Smooth muscle cell (in vitro differentiated cells): ENCODE results near the gene DEFB116. TPM values are rescaled to one million over a fixed set of nuclear protein-coding genes. Genes with fewer than 3 reads are reported as not detected.

ENCODE experiments used
- DNase-seq: peaks from one replicate; lab custom pipeline; 2025; ENCODE audit not compliant: unreplicated experiment; lab: John Stamatoyannopoulos, UW
- H2AFZ ChIP-seq: fragments of 200-600 bp; sonication (generic); 2 replicates; pipeline ENCODE4 v1.6.0; 2016; ENCODE audit warnings: antibody characterized with exemption, low read depth, mild to moderate bottlenecking
- H3F3A ChIP-seq: fragments of 200-600 bp; sonication (generic); 2 replicates; pipeline ENCODE4 v1.6.0; 2017; ENCODE audit warnings: antibody characterized with exemption, low read depth
- H3K27ac ChIP-seq: fragments of 200-600 bp; sonication (generic); 2 replicates; pipeline ENCODE4 v1.5.1; 2016; ENCODE audit warnings: low read depth, mild to moderate bottlenecking
- H3K27me3 ChIP-seq: fragments of 200-600 bp; sonication (generic); 2 replicates; pipeline ENCODE4 v1.6.1; 2016; ENCODE audit warnings: low read depth, mild to moderate bottlenecking
- H3K36me3 ChIP-seq: fragments of 200-600 bp; sonication (generic); 2 replicates; pipeline ENCODE4 v1.5.1; 2016; ENCODE audit warnings: low read depth
- H3K4me1 ChIP-seq: fragments of 200-600 bp; sonication (generic); 2 replicates; pipeline ENCODE4 v1.5.1; 2016; ENCODE audit warnings: low read depth
- H3K4me2 ChIP-seq: fragments of 200-600 bp; sonication (generic); 2 replicates; pipeline ENCODE4 v1.6.0; 2016; ENCODE audit warnings: mild to moderate bottlenecking
- H3K4me3 ChIP-seq: fragments of 200-600 bp; sonication (generic); 2 replicates; pipeline ENCODE4 v1.5.1; 2016; ENCODE audit warnings: mild to moderate bottlenecking
- H3K79me2 ChIP-seq: fragments of 200-600 bp; sonication (generic); 2 replicates; pipeline ENCODE4 v1.6.0; 2016; ENCODE audit warnings: low read depth, mild to moderate bottlenecking
- H3K9ac ChIP-seq: fragments of 200-600 bp; sonication (generic); 2 replicates; pipeline ENCODE4 v1.6.0; 2016; ENCODE audit warnings: low read depth
- H3K9me3 ChIP-seq: fragments of 200-600 bp; sonication (generic); replicated peaks from 2 replicates; pipeline ENCODE4 v1.5.1; 2016; ENCODE audit warnings: low read depth
- H4K20me1 ChIP-seq: fragments of 200-600 bp; sonication (generic); 2 replicates; pipeline ENCODE4 v1.6.0; 2016; ENCODE audit warnings: low read depth
- WGBS: methylation state at CpG from one replicate; pipeline ENCODE4 v1.1.7; 2016; ENCODE audit warnings: low lambda C conversion rate; 5-methylcytosine and 5-hydroxymethylcytosine counted together
- polyA plus RNA-seq: library from polyadenylated mRNA; unstranded; fragments of >200 nt; fragmentation: Nextera tagmentation; extraction: Ambion mirVana; gene quantifications from 2 replicates; pipeline ENCODE4 v1.2.1, GENCODE V29; 2016
- small RNA-seq: library from RNA; depleted of rRNA; stranded (forward); fragments of <200 nt; gene quantifications from one replicate; pipeline ENCODE3, GENCODE V24; 2014
- total RNA-seq: library from RNA; depleted of rRNA; stranded (reverse); fragments of >200 nt; gene quantifications from 2 replicates; pipeline ENCODE4 v1.2.3, GENCODE V29; 2014
- TF ChIP-seq, protein P1 (sequence below): fragments of 200-600 bp; sonication (generic); IDR thresholded peaks from 2 replicates; pipeline ENCODE4 v1.5.1; 2017; ENCODE audit warnings: borderline replicate concordance, mild to moderate bottlenecking, antibody characterized with exemption; ENCODE audit not compliant: insufficient read depth, poor library complexity, severe bottlenecking

Gene DEFB116
- total and polyA plus RNA-seq, 2 experiments from 2014 or later, result not detected

DNA sequence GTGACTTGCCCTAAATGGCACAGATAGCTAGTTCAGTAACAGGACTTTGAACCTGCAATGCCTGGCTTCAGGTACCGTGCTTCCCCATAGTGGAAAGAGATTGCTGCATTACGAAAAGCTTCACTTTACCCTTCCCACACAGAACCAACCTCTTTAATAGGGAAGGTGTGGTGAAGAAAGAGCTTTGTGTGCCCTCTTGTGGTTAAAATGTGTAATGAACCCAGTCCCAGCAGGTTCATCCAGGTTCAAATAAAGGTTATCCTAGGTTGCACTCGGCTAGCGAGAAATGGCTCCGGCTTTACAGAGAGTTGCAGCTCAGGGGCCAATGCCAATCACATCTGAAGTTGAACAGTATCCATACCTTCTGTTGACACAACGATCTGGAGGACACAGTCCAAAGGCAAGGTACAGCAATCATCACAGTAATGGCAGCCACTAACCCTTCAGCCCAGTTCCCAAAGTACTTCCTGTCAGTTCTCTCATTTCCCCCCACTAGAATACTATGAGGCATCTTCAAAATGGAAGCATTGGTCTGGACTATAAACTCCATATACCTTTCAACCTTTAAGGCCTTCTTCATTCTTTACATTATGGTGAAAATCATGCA lies 48.0 kb downstream of the DEFB116 start:
- H4K20me1 ChIP-seq, result no peaks in the 10 kb centered on the region
- no peaks in the 10 kb centered on the region for H3K27me3 ChIP-seq
- H3K4me1 ChIP-seq, result no peaks in the 10 kb centered on the region
- peaks cover 15% of the 10 kb centered on the region for H3K9me3 ChIP-seq
- no peak for DNase-seq
- H3K4me3 ChIP-seq, result no peak overlapping the region
- TF ChIP-seq, protein P1, sequence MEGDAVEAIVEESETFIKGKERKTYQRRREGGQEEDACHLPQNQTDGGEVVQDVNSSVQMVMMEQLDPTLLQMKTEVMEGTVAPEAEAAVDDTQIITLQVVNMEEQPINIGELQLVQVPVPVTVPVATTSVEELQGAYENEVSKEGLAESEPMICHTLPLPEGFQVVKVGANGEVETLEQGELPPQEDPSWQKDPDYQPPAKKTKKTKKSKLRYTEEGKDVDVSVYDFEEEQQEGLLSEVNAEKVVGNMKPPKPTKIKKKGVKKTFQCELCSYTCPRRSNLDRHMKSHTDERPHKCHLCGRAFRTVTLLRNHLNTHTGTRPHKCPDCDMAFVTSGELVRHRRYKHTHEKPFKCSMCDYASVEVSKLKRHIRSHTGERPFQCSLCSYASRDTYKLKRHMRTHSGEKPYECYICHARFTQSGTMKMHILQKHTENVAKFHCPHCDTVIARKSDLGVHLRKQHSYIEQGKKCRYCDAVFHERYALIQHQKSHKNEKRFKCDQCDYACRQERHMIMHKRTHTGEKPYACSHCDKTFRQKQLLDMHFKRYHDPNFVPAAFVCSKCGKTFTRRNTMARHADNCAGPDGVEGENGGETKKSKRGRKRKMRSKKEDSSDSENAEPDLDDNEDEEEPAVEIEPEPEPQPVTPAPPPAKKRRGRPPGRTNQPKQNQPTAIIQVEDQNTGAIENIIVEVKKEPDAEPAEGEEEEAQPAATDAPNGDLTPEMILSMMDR, result peak; percentile 32
- no peak overlapping the region for H3K4me2 ChIP-seq
- no peaks in the 10 kb centered on the region for H3K36me3 ChIP-seq
- no peaks in the 10 kb centered on the region for H3F3A ChIP-seq
- no peaks in the 10 kb centered on the region for H3K79me2 ChIP-seq
- H2AFZ ChIP-seq, result no peak overlapping the region
- WGBS, result 66% methylated on average over 6 of the region's 6 CpGs
- no peak overlapping the region for H3K27ac ChIP-seq
- H3K9ac ChIP-seq, result no peak overlapping the region

DNA sequence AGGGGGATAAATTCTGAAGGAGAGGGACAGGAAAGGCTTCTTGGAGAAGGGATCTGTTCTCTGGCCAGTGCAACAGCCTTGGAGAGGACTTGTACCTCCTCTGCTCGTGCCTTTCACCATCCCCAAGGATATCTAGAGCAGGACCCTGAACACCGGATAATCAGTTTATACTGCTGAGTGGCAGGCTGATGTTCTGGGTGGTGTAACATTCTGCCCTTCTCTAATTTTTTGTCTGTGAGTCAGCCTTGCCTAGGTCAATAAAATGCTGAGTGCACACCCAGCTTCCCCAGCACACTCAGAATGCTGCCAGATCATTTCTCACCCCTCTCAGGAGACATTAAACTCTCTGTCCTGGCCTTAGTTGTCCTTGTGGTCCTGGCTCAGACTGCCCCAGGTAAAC lies 51.0 kb downstream of the DEFB116 start, which contains the start of gene DEFB115:
Gene DEFB115, plus strand, starts transcription at position 301 of the 400 bp plus-strand sequence. Its CDS starts 0 bp downstream, at position 301.
- WGBS, result 61% methylated on average over 2 of the region's 2 CpGs
- H3K4me1 ChIP-seq, result no peaks in the 10 kb centered on the region
- TF ChIP-seq, protein P1, result no peak

DNA sequence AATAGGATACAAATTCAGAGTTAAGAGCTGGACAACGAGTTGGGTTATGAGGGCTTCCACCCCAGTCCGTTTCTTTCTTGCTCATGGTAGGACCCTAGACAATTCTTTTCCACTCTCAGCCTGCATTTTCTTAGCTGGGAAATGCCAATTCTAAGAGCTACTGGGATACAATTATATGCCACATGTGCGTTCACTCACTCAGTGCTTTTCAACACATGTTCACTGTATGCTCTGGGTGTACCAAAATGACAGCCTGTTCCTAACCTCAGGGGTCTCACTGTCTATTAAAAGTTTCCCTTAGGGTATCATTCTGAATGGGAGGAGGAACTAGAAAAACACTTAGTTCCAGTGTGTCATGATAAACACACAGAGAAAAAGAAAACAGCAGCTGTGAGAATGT lies 51.4 kb downstream of the DEFB116 start:
- H3K9ac ChIP-seq, result no peak overlapping the region
- no peak overlapping the region for H3K4me2 ChIP-seq
- no peaks in the 10 kb centered on the region for H3F3A ChIP-seq
- no peak for DNase-seq
- H3K27me3 ChIP-seq, result no peaks in the 10 kb centered on the region
- peaks cover 23% of the 10 kb centered on the region for H3K9me3 ChIP-seq
- 51% methylated on average over 3 of the region's 3 CpGs for WGBS
- TF ChIP-seq, protein P1, result no peak
- H3K4me3 ChIP-seq, result no peak overlapping the region
- no peak overlapping the region for H2AFZ ChIP-seq
- no peaks in the 10 kb centered on the region for H4K20me1 ChIP-seq
- H3K79me2 ChIP-seq, result no peaks in the 10 kb centered on the region
- H3K4me1 ChIP-seq, result no peaks in the 10 kb centered on the region
- no peak overlapping the region for H3K27ac ChIP-seq
- no peaks in the 10 kb centered on the region for H3K36me3 ChIP-seq

More for the DNA sequence above, 51.0 kb downstream of the DEFB116 start, which contains the start of gene DEFB115:
- no peaks in the 10 kb centered on the region for H3F3A ChIP-seq
- H3K9ac ChIP-seq, result no peak within 1 kb of the TSS
- H3K27ac ChIP-seq, result no peak within 1 kb of the TSS
- H3K9me3 ChIP-seq, result peaks cover 19% of the 10 kb centered on the region
- H3K36me3 ChIP-seq, result no peaks in the 10 kb centered on the region
- no peak within 1 kb of the TSS for H3K4me2 ChIP-seq
- H2AFZ ChIP-seq, result no peak within 1 kb of the TSS
- H3K4me3 ChIP-seq, result no peak within 1 kb of the TSS
- no peaks in the 10 kb centered on the region for H3K27me3 ChIP-seq
- H3K79me2 ChIP-seq, result no peaks in the 10 kb centered on the region
- H4K20me1 ChIP-seq, result no peaks in the 10 kb centered on the region
- DNase-seq, result no peak

Small RNAs within 50 kb of the gene (small RNA-seq; reads per million reads assigned to genes)
- gene RNA5SP480, result not detected

Other genes with a start within 250 kb of the DEFB116 start
- gene DEFB115, start 50.9 kb downstream of the DEFB116 start, total RNA-seq, result not detected in 2 replicates
- gene DEFB115, start 50.9 kb downstream of the DEFB116 start, polyA plus RNA-seq, result not detected in 2 replicates
- not detected in 2 replicates for gene DEFB118, start 60.0 kb upstream of the DEFB116 start, total RNA-seq
- gene DEFB118, start 60.0 kb upstream of the DEFB116 start, polyA plus RNA-seq, result not detected in 2 replicates
- not detected in 2 replicates for gene DEFB119, start 82.0 kb upstream of the DEFB116 start, total RNA-seq
- not detected in 2 replicates for gene DEFB119, start 82.0 kb upstream of the DEFB116 start, polyA plus RNA-seq
- gene DEFB121, start 97.6 kb upstream of the DEFB116 start, total RNA-seq, result not detected in 2 replicates
- gene DEFB121, start 97.6 kb upstream of the DEFB116 start, polyA plus RNA-seq, result not detected in 2 replicates
- not detected in 2 replicates for gene DEFB123, start 132.0 kb upstream of the DEFB116 start, total RNA-seq
- not detected in 2 replicates for gene DEFB123, start 132.0 kb upstream of the DEFB116 start, polyA plus RNA-seq
- gene DEFB124, start 166.5 kb upstream of the DEFB116 start, total RNA-seq, result not detected in 2 replicates
- gene DEFB124, start 166.5 kb upstream of the DEFB116 start, polyA plus RNA-seq, result not detected in 2 replicates
- 0.85 TPM in 1 of 2 replicates, not detected in the other for gene REM1, start 166.7 kb upstream of the DEFB116 start, total RNA-seq
- gene REM1, start 166.7 kb upstream of the DEFB116 start, polyA plus RNA-seq, result 1.1 and 1.4 TPM in 2 replicates
- 165 and 210 TPM in 2 replicates for gene HM13, start 205.9 kb upstream of the DEFB116 start, total RNA-seq
- gene HM13, start 205.9 kb upstream of the DEFB116 start, polyA plus RNA-seq, result 336 and 397 TPM in 2 replicates